NCI-H2196 (cell line): ENCODE data around the gene FLNB.

Experiments
- DNase-seq: peaks from one replicate; lab custom pipeline; 2025; ENCODE audit not compliant: unreplicated experiment; lab: John Stamatoyannopoulos, UW

FLNB gene

DNA sequence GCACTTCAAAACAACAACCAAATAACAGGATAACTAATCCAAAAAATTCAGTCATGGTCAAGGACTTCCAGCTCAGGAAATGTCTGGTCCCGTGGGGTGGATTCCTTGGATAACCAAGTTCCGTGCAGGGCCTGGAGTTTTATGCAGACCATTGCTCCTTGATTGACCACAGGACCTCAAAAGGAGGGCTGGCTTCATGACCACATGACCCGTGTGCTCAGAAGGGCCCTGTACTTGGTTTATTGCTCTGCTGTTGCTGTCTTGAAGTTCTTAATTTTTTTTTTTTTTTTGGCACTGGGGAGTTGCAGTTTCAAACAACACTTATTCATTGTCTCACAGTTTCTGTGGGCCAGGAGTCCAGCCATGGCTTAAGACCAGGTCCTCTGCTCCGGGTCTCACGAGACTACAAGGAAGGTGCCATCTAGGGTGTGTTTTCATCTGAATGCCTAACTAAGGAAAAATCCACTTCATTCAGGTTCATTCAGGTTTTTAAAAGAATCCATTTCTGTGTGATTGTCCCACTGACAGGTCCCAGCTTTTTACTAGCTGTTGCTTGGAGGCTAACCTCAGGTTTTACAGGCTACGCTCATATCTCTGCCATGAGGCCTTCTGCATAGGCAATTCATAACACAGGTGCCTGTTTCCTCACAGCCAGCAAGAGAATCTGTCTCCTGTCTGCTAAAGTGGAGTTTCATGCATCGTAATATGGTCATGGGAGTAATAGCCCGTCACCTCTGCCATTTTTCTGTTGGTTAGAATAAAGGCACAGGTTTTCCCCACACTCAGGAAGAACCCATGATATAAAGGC, 65.3 kb downstream of the FLNB start:
- DNase-seq = no peak

DNA sequence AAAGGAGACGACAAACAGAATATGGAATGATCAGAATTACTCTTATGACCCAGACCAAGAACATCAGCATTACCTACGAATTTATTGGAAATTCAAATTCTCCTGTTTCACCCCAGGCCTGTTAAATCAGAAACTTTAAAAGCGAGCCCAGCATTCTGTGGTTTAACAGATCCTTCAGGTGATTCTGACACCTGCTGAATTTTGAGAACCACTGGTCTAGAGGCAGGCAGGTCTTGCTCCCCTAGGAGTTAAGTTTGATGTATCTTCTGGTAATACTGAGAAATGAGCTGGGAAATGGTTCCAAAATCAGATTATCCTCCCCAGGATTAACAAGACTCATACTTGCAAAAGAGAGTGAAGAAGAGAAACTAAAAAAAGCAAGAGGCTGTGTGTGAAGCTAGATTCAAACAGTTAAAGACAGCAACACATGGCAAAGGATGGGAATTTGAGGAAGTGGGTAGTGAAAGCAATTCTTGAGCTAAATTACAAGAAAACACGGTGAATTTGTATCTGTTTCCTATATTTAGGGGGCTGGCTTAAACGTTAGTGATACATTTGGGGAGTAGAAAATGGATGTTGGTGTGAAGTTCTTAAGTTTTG, 66.0 kb downstream of the FLNB start:
- no peak for DNase-seq

DNA sequence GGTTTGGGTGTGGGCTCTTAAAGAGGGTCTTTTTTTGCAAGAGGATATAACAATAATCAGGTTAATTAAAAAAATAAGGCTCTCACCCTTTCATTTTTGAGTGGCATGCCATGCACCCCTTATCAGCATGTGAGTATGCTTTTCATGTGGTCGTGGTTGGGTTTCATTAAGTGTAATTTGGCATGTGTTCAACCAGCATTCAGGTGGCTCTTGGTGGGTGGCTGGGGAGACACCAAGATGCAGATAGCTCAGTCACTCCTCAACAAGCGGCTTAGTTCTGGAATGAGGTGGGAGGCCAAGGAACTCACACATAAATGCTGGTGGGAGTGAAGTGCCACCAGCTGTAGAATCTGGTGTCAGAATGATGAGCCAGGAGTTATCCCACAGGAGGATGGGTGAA, 66.8 kb downstream of the FLNB start:
- DNase-seq = no peak

DNA sequence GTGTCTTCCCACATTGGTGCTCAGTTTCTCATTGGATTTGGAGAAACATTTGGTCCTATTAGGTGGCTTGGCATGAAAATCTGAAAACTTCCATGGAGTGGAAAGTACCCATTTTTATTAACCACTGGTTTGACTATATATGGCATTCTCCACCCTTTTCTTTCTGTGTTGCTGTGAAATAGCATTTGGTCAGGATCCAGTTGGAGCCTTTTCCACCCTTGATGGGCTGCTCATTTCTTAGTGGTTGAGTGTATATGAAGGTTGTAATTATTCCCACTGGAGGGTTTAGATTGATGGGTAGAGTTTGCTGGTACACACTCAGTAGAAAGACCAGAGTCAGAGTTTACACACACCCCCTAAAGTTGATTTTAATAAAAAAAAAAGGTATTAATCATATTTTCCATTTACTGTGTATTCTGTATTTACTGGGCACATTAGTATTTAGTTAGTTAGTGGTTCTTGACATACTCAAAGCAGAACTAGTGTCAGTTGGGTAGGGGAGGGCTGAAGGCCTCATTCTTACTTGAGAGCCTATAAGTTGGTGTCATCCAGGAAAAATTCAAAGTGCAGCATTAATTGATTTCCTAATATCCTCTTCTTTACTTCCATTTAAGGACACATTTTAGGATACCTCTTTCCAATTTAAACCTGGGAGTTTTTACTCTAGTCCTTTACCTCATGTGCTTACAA, 69.5 kb downstream of the FLNB start:
- no peak for DNase-seq

DNA sequence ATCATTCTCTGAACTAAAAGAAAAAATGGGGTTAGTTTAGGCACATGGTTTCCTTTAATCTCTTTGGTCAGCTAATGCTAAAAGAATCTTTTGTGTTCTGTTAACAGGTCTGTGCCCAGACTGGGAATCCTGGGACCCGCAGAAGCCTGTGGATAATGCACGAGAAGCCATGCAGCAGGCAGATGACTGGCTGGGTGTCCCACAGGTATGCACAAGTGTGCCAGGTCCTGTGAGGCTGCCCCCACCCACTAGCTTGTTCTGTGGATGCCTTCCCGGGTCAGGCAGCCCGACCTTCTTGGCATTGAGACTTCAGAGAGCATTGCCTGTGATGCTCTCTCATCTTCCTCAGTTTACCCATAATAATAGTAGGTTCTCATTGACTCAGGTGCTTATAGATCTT, 70.4 kb downstream of the FLNB start:
- no peak for DNase-seq

DNA sequence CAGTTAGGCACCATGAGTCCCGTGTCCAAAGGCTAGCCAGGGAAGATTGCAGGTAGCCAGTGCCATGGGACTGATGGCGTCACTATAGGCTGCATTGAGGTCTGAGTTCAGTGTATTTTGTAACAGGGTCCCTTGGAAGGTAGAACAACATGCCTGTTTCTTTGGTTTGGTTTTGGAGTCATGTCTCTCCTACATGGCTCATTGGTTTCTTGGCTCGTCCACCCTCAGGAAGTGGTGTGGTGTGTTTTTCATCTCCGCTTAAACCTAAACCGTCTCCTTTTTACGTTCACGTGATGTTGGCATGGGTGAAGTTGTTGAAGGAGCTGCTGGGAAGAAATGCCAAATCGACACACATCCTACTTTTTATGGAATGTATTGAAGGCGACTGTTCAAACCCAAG, 71.6 kb downstream of the FLNB start:
- DNase-seq = peak; percentile 51

DNA sequence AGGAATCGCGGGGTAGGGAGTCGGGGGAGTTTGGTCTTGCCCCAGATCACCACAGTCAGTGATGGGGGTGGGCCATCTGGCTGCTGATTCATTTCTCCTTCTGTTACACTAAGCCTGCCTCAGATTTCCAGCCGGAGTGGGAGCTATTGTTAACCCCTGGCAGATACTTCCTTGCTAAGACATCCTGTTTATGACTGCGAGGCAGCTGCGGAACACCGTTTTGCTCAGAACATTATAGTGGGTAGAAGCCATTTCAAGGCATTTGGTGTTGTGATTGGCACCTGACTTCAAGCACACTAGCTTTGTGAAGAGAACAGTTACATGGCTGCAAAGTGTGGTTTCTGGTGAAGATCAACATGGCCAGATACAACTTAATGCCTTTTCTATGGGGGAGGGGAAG, 73.8 kb downstream of the FLNB start:
- DNase-seq = peak; percentile 14

DNA sequence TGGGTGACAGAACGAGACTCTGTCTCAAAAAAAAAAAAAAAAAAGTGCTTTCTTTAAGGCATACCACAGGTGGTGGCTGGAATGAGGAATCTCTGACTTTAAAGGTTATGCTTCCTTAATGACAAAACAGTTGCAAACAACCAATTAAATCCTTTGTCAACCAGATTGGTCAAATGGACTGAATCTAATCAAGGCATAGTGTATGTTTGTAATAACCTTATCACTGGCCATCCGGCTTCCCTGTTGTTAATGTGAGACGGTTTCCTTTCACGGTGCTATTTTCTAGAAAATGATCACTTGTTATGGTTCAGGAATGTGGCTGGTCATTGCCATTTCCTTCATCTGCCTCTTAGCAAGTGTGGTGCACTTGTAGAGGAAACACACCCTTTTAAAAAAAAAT, 75.9 kb downstream of the FLNB start:
- DNase-seq = no peak

DNA sequence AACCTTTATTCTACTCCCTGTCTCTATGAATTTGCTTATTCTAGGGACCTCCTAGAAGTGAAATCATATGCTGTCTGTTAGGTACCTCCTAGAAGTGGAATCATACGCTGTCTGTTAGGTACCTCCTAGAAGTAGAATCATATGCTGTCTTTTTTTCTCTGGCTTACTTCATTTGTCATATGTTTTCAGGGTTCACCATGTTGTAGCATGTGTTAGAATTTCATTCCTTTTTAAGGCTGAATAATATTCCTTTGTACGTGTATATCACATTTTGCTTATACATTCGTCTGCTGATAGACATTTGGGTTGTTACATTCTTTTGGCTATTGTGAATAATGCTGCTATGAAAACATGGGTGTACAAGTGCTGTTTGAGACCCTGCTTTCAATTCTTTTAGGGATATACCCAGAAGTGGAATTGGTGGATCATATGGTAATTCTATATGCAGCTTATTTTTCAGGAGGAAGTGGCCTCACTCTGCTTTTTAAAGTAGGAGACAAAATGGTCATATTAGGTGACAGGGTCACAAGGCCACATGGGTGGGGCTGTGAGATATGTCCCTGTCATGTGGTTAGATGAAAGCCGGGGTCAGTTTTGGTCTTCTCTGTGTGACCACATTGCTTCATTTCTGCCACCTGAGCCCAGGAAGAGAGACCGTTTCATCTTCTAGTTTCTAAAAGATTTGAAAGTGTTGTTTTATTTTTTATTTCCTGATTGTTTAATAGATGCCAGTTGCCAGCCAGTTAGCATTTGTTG, 76.7 kb downstream of the FLNB start:
- no peak for DNase-seq

DNA sequence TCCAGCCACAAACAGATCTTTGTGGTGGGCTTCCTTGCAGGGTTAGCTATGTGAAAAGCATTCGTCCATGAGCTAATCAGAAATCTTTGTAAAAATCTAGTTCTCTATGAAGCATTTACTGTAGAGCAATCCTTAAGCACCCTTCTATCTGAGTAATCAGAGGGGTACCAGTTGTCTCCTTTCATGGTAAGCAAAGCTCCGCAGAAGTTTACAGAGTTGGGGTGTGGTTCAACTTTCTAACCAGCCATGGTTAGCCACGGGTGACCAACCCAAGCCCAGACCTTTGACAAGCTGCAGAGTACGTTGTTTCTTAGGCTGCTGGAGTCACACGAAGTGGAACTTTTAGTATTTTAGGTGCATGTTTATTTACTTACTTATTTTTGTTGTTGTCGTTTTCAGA, 77.4 kb downstream of the FLNB start:
- DNase-seq = no peak

DNA sequence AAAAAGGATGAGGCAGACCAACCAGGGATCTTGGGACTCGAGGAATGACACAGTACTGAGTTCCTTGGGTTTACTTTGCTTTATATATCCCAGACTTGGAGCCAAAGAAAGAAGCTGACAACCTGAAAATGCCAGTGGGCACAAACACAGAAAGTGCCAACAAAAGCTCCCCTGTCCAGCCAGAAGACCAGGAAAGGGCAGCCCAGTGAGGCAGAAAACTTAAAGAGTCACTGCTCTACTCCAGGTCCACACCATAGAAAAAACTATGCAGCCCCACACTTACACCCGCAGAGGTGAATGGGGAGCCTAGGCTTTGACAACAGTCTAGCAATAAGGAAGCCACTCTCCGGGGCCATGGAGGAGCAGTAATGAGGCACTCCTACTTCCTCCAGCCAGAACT, 80.3 kb downstream of the FLNB start:
- no peak for DNase-seq

DNA sequence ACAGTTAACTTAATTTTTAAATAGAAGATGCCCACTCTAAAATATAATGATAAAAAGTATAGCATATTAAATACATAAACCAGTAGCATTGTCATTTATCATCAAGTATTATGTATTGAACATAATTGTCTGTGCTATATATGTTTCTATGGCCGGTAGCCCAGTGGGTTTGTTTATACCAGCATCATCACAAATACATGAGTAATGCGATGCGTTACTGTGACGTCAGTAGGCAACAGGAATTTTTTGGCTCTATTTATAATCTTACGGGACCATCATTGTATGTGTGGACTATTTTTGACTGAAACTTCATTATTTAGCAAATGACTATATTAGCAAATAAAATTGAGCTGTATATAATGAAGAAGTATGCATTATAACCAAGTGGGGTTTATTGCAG, 82.1 kb downstream of the FLNB start:
- no peak for DNase-seq

DNA sequence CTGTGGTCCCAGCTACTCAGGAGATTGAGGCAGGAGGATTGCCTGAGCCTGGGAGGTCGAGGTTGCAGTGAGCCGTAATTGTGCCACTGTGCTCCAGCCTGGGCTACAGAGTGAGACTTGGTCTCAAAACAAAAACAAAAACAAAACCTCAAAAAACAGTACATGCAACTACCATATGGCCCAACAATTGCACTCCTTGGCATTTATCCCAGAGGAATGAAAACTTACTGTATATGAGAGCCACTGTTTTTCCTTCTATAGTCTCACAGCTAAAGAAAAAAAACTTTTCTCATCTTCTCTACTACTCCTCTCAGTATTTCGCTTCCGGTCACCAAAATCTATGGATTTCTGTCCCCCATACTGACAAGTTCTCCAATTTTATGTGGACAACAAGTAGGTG, 84.3 kb downstream of the FLNB start:
- no peak for DNase-seq

DNA sequence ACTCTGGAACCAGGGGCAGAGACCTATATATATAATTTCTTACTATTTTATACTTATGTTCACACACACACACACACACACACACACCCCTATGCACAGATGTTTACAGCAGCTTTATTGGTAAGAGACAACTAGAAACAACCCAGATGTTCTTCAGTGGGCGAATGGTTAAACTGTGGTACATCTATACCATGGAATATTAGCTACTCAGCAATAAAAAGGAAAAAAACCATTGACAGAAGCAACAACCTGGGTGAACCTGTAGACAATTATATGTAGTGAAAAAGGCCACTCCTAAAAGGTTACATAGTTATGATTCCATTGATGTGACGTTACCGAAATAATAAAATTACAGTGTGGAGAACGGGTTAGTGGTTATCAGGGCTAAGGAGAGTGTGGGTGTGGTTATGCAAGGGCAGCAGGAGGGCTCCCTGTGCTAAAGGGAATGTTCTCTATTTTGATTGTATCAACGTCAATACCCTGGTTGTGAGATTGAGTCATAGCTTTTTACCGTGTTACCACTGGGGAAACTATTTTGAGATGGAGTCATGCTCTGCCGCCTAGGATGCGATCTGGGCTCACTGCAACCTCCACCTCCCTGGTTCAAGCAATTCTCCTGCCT, 85.5 kb downstream of the FLNB start:
- no peak for DNase-seq

DNA sequence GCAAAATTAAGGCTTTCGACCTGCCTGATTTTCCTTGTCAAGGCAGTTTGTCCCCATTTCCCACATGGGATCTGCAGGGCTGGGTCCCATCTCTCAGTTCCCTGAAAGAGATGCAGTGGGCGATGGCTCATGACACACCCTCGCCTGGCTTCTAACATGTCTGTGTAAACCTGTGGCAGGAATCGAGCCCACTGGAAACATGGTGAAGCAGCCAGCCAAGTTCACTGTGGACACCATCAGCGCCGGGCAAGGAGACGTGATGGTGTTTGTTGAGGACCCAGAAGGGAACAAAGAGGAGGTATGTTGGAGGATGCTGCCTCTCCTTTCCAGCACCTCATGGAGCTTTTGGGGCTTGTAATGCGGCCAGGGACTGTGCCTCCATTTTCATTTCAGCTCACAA, 86.4 kb downstream of the FLNB start:
- DNase-seq = no peak

DNA sequence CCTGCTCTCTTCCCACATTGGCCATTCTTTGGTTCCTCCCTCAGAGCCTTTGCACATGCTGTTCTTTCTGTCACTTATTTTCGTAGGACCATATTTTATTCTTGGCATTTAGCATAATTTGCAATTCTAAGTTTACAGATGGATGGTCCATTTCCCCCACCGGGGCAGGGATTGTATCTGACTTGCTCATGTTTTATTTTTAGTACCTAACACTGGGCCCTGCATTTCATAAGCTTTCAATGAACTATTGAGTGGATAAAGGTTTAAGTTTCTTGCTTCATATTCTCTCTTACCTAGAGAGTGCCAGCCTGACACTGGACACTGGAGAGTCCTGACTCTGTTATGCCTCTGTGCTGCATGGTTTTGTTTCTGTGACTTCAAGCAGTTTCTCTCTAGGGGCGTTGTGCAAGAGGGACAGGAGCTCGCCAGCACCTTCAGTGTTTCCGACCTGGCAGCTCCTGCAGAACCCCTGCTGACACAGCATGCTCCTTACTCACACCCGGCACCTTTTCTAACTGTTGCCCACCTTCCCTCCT, 87.4 kb downstream of the FLNB start:
- DNase-seq = no peak

DNA sequence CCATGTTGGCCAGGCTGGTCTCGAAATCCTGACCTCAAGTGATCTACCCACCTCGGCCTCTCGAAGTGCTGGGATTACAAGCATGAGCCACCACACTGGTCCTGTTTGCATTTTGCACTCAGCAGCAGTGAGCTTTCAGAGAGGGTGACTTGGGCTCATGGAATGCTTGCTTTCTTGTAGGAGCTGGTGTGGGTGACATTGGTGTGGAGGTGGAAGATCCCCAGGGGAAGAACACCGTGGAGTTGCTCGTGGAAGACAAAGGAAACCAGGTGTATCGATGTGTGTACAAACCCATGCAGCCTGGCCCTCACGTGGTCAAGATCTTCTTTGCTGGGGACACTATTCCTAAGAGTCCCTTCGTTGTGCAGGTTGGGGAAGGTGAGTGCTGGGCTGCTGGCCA, 90.3 kb downstream of the FLNB start:
- no peak for DNase-seq

DNA sequence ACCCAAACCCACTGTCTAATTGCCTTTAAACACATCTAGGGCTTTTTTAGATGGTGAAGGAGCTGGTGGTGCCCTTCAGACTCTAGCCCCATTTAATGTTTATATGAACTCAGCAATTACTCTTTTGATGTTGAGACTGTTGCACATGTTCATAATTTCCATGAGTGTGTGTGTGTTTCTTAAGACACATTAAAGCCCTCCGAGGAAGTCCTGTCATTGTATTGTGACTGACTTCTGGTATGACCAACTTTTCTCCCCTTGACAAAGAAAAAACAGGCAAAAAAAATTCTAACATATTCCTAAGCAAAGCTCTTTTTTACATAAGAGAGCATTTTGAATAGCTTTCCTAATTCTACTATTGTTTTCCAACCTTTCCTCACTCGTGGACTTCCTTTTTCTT, 91.6 kb downstream of the FLNB start:
- no peak for DNase-seq

DNA sequence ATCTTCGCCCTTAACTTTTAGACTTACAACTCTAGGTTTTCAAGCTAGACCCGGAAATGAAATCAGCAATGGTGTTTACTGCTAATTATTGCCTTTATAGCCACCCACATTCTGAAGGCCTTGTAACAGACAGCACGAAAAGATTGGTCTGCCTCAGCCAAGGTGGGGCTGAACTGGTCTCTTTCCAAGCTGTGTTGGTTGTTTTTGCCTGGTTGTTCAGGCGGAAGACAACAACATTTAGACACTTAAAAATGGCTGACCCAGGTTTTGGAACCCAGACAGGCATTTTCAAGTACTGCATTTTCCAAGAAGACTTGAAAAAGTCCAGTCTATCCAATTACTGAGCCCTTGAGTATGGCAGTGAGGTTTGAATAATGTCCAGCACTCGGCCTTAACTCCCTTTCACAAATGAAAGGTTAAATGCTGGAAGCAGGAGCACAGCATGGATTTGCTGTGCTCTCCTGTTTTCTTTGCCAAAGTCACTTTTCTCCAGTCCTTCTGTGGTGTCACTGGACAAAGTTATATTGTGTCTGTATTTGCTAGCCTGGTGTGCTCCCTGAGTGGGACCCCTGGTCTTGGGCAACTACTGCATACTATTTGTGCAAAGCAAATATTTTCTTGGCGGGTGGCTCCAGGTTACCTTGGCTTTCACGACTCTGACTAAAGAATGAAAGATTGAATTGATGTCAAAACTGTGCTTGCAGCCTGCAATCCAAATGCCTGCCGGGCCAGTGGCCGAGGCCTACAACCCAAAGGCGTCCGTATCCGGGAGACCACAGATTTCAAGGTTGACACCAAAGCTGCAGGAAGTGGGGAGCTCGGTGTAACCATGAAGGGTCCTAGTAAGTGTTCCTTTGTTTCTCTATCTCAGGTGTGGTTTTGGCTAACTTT, 93.5 kb downstream of the FLNB start:
- DNase-seq = no peak

DNA sequence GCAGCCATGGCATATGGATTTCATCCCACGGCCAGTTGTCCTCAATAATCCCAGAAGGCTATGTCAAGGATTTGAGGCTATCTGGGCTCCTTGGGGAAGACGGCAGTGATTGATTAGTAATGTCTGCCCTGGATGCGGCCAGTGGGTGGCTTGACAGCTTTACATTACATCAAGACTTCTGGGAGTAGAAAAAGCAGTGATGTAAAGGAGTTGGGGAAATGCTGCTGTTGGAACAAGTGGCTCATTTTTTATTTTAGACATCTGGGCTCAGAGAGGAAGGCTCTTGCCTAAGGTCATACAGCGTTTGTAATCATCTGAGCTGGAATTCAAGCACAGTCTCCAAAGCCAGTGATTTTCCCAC, 94.1 kb downstream of the FLNB start:
- DNase-seq = no peak
